GM23338 (cell line): Measurements from ENCODE around the gene DOP1B. TPM values are rescaled to one million over a fixed set of nuclear protein-coding genes. Genes with fewer than 3 reads are reported as not detected.
"Not testable (repeated sequence)": the region's sequence is repeated elsewhere in the genome, so short reads cannot be mapped to it uniquely, and the experiment has no call there.

Source experiments
- ATAC-seq: fragments of 200-7000 bp; cut with Tn5 transposase; 3 replicates; pipeline ENCODE4 v1.9.1; 2020
- DNase-seq: peaks from one replicate; pipeline ENCODE4 v3.0.0-alpha.2; 2015; ENCODE audit warnings: low spot score
- H2AFZ ChIP-seq: fragments of 200-600 bp; sonication (generic); 2 replicates; pipeline ENCODE4 v1.8.0; 2016; ENCODE audit warnings: antibody characterized with exemption, mild to moderate bottlenecking, moderate library complexity
- H3F3A ChIP-seq: fragments of 200-600 bp; sonication (generic); replicated peaks from 2 replicates; pipeline ENCODE4 v1.8.0; 2017; ENCODE audit warnings: antibody characterized with exemption, mixed run types, low read depth
- H3K27ac ChIP-seq: fragments of 200-600 bp; sonication (generic); 2 replicates; pipeline ENCODE4 v1.6.1; 2016; ENCODE audit warnings: low read depth
- H3K27me3 ChIP-seq: fragments of 200-600 bp; sonication (generic); 2 replicates; pipeline ENCODE4 v1.8.0; 2016; ENCODE audit warnings: mild to moderate bottlenecking, mixed run types, moderate library complexity; ENCODE audit not compliant: insufficient read depth
- H3K36me3 ChIP-seq: fragments of 200-600 bp; sonication (generic); 2 replicates; pipeline ENCODE4 v1.8.0; 2016; ENCODE audit warnings: mild to moderate bottlenecking; ENCODE audit not compliant: insufficient read depth
- H3K4me1 ChIP-seq: fragments of 200-600 bp; sonication (generic); 2 replicates; pipeline ENCODE4 v1.8.0; 2016; ENCODE audit warnings: mild to moderate bottlenecking, moderate library complexity; ENCODE audit not compliant: insufficient read depth
- H3K4me2 ChIP-seq: fragments of 200-600 bp; sonication (generic); 2 replicates; pipeline ENCODE4 v1.7.1; 2017; ENCODE audit warnings: mixed run types
- H3K4me3 ChIP-seq: fragments of 200-600 bp; sonication (generic); 2 replicates; pipeline ENCODE4 v1.6.1; 2016; ENCODE audit warnings: mixed run types
- H3K79me2 ChIP-seq: fragments of 200-600 bp; sonication (generic); replicated peaks from 2 replicates; pipeline ENCODE4 v1.8.0; 2017; ENCODE audit warnings: mild to moderate bottlenecking; ENCODE audit not compliant: insufficient read depth
- H3K9me2 ChIP-seq: fragments of 200-600 bp; sonication (generic); 2 replicates; pipeline ENCODE4 v1.8.0; 2017; ENCODE audit not compliant: insufficient read depth
- H4K20me1 ChIP-seq: fragments of 200-600 bp; sonication (generic); replicated peaks from 2 replicates; pipeline ENCODE4 v1.8.0; 2017; ENCODE audit warnings: mild to moderate bottlenecking; ENCODE audit not compliant: insufficient read depth
- H3K27ac Mint-ChIP-seq: 2 replicates; pipeline ENCODE4 v1.8.0; 2020; ENCODE audit warnings: inconsistent platforms, mild to moderate bottlenecking, moderate library complexity, mixed read lengths
- H3K27me3 Mint-ChIP-seq: 3 replicates; pipeline ENCODE4 v1.8.0; 2022; ENCODE audit warnings: low read depth, mild to moderate bottlenecking, moderate library complexity, mixed read lengths, inconsistent platforms; ENCODE audit not compliant: insufficient read depth, poor library complexity
- H3K36me3 Mint-ChIP-seq: 3 replicates; pipeline ENCODE4 v1.8.0; 2021; ENCODE audit warnings: low read depth, mild to moderate bottlenecking, inconsistent platforms, moderate library complexity, mixed read lengths
- H3K4me1 Mint-ChIP-seq: 3 replicates; pipeline ENCODE4 v1.8.0; 2020; ENCODE audit warnings: mild to moderate bottlenecking, inconsistent platforms, mixed read lengths
- H3K4me3 Mint-ChIP-seq: 3 replicates; pipeline ENCODE4 v1.8.0; 2021; ENCODE audit warnings: moderate library complexity, mild to moderate bottlenecking, inconsistent platforms, mixed read lengths
- H3K9me3 Mint-ChIP-seq: 3 replicates; pipeline ENCODE4 v1.8.0; 2020; ENCODE audit warnings: moderate library complexity, mild to moderate bottlenecking, inconsistent platforms, mixed read lengths
- CTCF ChIP-seq, 2 experiments: fragments of 200-600 bp in 1 of 2; sonication (generic) in 1 of 2; conservative IDR thresholded peaks; 2 replicates each; pipeline versions ENCODE4 v1.5.1 to v1.6.1; 2016 to 2017; ENCODE audit warnings: antibody characterized with exemption in 2 of 2, low read depth in 2 of 2, mild to moderate bottlenecking in 2 of 2, moderate library complexity in 1 of 2
- EZH2 ChIP-seq: fragments of 200-600 bp; sonication (generic); IDR thresholded peaks from one replicate; pipeline ENCODE4 v1.8.0; 2017; ENCODE audit warnings: antibody characterized with exemption, mild to moderate bottlenecking, low read depth; ENCODE audit not compliant: unreplicated experiment
- POLR2AphosphoS5 ChIP-seq: IDR thresholded peaks from 2 replicates; pipeline ENCODE4 v1.6.1; 2016; ENCODE audit warnings: antibody characterized with exemption, low read depth
- ZNF331 ChIP-seq: fragments of 250-450 bp; sonication (Bioruptor Pico); IDR thresholded peaks from 2 replicates; pipeline ENCODE4 v1.5.0; 2020; ENCODE audit warnings: low read depth, mild to moderate bottlenecking, moderate library complexity
- polyA plus RNA-seq: library from polyadenylated mRNA; unstranded; fragments of >200 nt; fragmentation: Nextera tagmentation; extraction: Ambion mirVana; gene quantifications from 2 replicates; pipeline ENCODE4 v1.2.1, GENCODE V29; 2016
- total RNA-seq: library from RNA; depleted of rRNA; stranded (reverse); fragments of >200 nt; shearing (Covaris generic); gene quantifications from 2 replicates; pipeline ENCODE4 v1.2.3, GENCODE V29; 2014
- TF ChIP-seq, protein P1 (sequence below): IDR thresholded peaks from 2 replicates; pipeline ENCODE4 v1.6.1; 2016; ENCODE audit warnings: antibody characterized with exemption
- TF ChIP-seq, protein P2 (sequence below): IDR thresholded peaks from one replicate; pipeline ENCODE4 v1.6.1; 2018; ENCODE audit warnings: antibody characterized with exemption; ENCODE audit not compliant: unreplicated experiment

The DOP1B gene
- total and polyA plus RNA-seq, 2 experiments from 2014 or later, result 4.9 to 18.0 TPM

- H3K4me3 ChIP-seq, result no peak overlapping the region
- Mint-ChIP-seq H3K4me1 (no peaks in the 10 kb centered on the region), H3K27ac (no peak overlapping the region)
Measured at GRCh38 chr21:36199021-36199420, 42.4 kb downstream of the DOP1B start.

GRCh38 chr21:36199575-36199974 lies 43.0 kb downstream of the DOP1B start:
- H3K27ac ChIP-seq, H3K4me3 Mint-ChIP-seq: not testable (repeated sequence)

More at GRCh38 chr21:36199021-36199420, 42.4 kb downstream of the DOP1B start:
- Mint-ChIP-seq H3K4me3 (no peak overlapping the region), H3K27me3 (peaks cover 2% of the 10 kb centered on the region), H3K9me3 (no peaks in the 10 kb centered on the region), H3K36me3 (no peaks in the 10 kb centered on the region)
- no peak overlapping the region for H3K27ac ChIP-seq
- no peaks in the 10 kb centered on the region for H4K20me1 ChIP-seq
- no peaks in the 10 kb centered on the region for H3K9me2 ChIP-seq
- H2AFZ ChIP-seq, result no peak overlapping the region
- TF ChIP-seq ZNF331 (CRISPR knock-in tag) (no peak), POLR2AphosphoS5 (no peak), CTCF (conservative IDR thresholded peaks at IDR 0.05; ENCODE audit: low read depth in 2 of 2) (no peak), EZH2 (no peak)
- TF ChIP-seq, protein P1, sequence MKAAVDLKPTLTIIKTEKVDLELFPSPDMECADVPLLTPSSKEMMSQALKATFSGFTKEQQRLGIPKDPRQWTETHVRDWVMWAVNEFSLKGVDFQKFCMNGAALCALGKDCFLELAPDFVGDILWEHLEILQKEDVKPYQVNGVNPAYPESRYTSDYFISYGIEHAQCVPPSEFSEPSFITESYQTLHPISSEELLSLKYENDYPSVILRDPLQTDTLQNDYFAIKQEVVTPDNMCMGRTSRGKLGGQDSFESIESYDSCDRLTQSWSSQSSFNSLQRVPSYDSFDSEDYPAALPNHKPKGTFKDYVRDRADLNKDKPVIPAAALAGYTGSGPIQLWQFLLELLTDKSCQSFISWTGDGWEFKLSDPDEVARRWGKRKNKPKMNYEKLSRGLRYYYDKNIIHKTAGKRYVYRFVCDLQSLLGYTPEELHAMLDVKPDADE, result no peak
- TF ChIP-seq, protein P2, sequence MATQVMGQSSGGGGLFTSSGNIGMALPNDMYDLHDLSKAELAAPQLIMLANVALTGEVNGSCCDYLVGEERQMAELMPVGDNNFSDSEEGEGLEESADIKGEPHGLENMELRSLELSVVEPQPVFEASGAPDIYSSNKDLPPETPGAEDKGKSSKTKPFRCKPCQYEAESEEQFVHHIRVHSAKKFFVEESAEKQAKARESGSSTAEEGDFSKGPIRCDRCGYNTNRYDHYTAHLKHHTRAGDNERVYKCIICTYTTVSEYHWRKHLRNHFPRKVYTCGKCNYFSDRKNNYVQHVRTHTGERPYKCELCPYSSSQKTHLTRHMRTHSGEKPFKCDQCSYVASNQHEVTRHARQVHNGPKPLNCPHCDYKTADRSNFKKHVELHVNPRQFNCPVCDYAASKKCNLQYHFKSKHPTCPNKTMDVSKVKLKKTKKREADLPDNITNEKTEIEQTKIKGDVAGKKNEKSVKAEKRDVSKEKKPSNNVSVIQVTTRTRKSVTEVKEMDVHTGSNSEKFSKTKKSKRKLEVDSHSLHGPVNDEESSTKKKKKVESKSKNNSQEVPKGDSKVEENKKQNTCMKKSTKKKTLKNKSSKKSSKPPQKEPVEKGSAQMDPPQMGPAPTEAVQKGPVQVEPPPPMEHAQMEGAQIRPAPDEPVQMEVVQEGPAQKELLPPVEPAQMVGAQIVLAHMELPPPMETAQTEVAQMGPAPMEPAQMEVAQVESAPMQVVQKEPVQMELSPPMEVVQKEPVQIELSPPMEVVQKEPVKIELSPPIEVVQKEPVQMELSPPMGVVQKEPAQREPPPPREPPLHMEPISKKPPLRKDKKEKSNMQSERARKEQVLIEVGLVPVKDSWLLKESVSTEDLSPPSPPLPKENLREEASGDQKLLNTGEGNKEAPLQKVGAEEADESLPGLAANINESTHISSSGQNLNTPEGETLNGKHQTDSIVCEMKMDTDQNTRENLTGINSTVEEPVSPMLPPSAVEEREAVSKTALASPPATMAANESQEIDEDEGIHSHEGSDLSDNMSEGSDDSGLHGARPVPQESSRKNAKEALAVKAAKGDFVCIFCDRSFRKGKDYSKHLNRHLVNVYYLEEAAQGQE, result no peak
- no peaks in the 10 kb centered on the region for H3F3A ChIP-seq
- no peak for DNase-seq
- no peaks in the 10 kb centered on the region for H3K27me3 ChIP-seq
- no peaks in the 10 kb centered on the region for H3K4me1 ChIP-seq
- ATAC-seq, result no peak
- H3K4me2 ChIP-seq, result no peak overlapping the region
- H3K36me3 ChIP-seq, result no peaks in the 10 kb centered on the region
- H3K79me2 ChIP-seq, result no peaks in the 10 kb centered on the region

More at GRCh38 chr21:36199575-36199974, 43.0 kb downstream of the DOP1B start:
- H3K9me2 ChIP-seq, H3K27me3 ChIP-seq, H3K4me2 ChIP-seq, H3F3A ChIP-seq, H3K4me1 ChIP-seq, H3K4me3 ChIP-seq, H3K36me3 ChIP-seq, H3K9me3 Mint-ChIP-seq, H4K20me1 ChIP-seq, H3K36me3 Mint-ChIP-seq, H2AFZ ChIP-seq, H3K27me3 Mint-ChIP-seq, H3K4me1 Mint-ChIP-seq, H3K27ac Mint-ChIP-seq, DNase-seq, ATAC-seq, H3K79me2 ChIP-seq: not testable (repeated sequence)
